HepG2 (cell line): ENCODE measurements around the gene XDH.

Experiments used
- ESRRA ChIP-seq: sonication (generic); formaldehyde crosslinking; IDR thresholded peaks from 2 replicates; pipeline ENCODE4 v1.5.1; 2020; ENCODE audit warnings: mild to moderate bottlenecking, low read depth, missing genetic modification reagents
- GLI4 ChIP-seq: sonication (generic); formaldehyde crosslinking; IDR thresholded peaks from 2 replicates; pipeline ENCODE4 v1.5.1; 2020; ENCODE audit warnings: missing genetic modification reagents, mild to moderate bottlenecking, moderate library complexity, borderline replicate concordance
- HMGXB4 ChIP-seq, 2 experiments: sonication (generic) in 1 of 2; formaldehyde crosslinking in 1 of 2; IDR thresholded peaks; 2 replicates each; pipeline versions ENCODE4 v1.4.0 to v1.6.1; 2018 to 2020; ENCODE audit warnings: missing genetic modification reagents in 2 of 2, borderline replicate concordance in 1 of 2, low read depth in 1 of 2, mild to moderate bottlenecking in 1 of 2, missing biosample characterization in 1 of 2
- LBX2 ChIP-seq: sonication (generic); formaldehyde crosslinking; IDR thresholded peaks from 2 replicates; pipeline ENCODE4 v1.5.0; 2020; ENCODE audit warnings: missing genetic modification reagents, mild to moderate bottlenecking, borderline replicate concordance
- MAFK ChIP-seq, 2 experiments: IDR thresholded peaks in 1 of 2; conservative IDR thresholded peaks in 1 of 2; 2 replicates each; pipeline ENCODE4 v1.6.1; 2011; ENCODE audit warnings: improper control_type of control experiment in 2 of 2, low read length in 2 of 2
- PBX3 ChIP-seq: sonication (generic); formaldehyde crosslinking; IDR thresholded peaks from 2 replicates; pipeline ENCODE4 v1.8.1; 2023; ENCODE audit warnings: missing genetic modification reagents, inconsistent platforms, borderline replicate concordance
- POLR2A ChIP-seq, 2 experiments: IDR thresholded peaks; 2 replicates each; pipeline ENCODE4 v1.6.1; 2011; ENCODE audit warnings: low read depth in 2 of 2, low read length in 2 of 2, mild to moderate bottlenecking in 1 of 2, moderate library complexity in 1 of 2; ENCODE audit not compliant: insufficient read depth in 1 of 2
- ZKSCAN1 ChIP-seq: fragments of 150-350 bp; IDR thresholded peaks from 2 replicates; pipeline ENCODE4 v1.6.1; 2014; ENCODE audit warnings: low read length
- ZNF724P ChIP-seq: sonication (generic); formaldehyde crosslinking; IDR thresholded peaks from 2 replicates; pipeline ENCODE4 v1.8.0; 2022; ENCODE audit warnings: missing genetic modification reagents, borderline replicate concordance
- ZUFSP ChIP-seq: sonication (generic); formaldehyde crosslinking; IDR thresholded peaks from 2 replicates; pipeline ENCODE4 v1.9.0; 2021; ENCODE audit warnings: missing genetic modification reagents, mild to moderate bottlenecking, borderline replicate concordance

GRCh38 chr2:31318361-31319336 lies 95.9 kb downstream of the XDH start:
- TF ChIP-seq LBX2 (CRISPR knock-in tag) (no peak), PBX3 (CRISPR knock-in tag) (no peak), ZKSCAN1 (no peak), ESRRA (CRISPR knock-in tag) (no peak), HMGXB4 (CRISPR knock-in tag; IDR thresholded peaks at IDR 0.05; ENCODE audit: borderline replicate concordance in 1 of 2, low read depth in 1 of 2) (no peak), MAFK (conservative IDR thresholded peaks at IDR 0.05 in 1 of 2, IDR thresholded peaks at IDR 0.05 in 1 of 2; ENCODE audit: low read length in 2 of 2) (no peak), ZNF724P (no peak), POLR2A (IDR thresholded peaks at IDR 0.05; ENCODE audit: insufficient read depth in 1 of 2, low read depth in 2 of 2, low read length in 2 of 2) (no peak), GLI4 (no peak), ZUFSP (no peak)
